Choroid plexus epithelial cell (primary cell): ENCODE measurements around the gene HPN.
"Not testable (repeated sequence)": the region's sequence is repeated elsewhere in the genome, so short reads cannot be mapped to it uniquely, and the experiment has no call there.

Experiments used
- DNase-seq: peaks from one replicate; pipeline ENCODE4 v3.0.0-alpha.2; 2010; ENCODE audit warnings: low read depth
- H3K4me3 ChIP-seq: 2 replicates; pipeline ENCODE4 v1.5.1; 2011; ENCODE audit warnings: low read depth, mild to moderate bottlenecking, control low read depth, low read length, moderate library complexity
- CTCF ChIP-seq: conservative IDR thresholded peaks from 2 replicates; pipeline ENCODE4 v1.5.1; 2011; ENCODE audit warnings: low read depth, mild to moderate bottlenecking, control low read depth, inconsistent platforms, low read length, moderate library complexity

Gene HPN

GRCh38 chr19:35048911-35049411 is 7.4 kb downstream of the HPN start:
- H3K4me3 ChIP-seq = no peak overlapping the region
- no peak for TF ChIP-seq CTCF
- no peak for DNase-seq

GRCh38 chr19:35049456-35049855 is 7.9 kb downstream of the HPN start:
- DNase-seq = no peak
- TF ChIP-seq CTCF = no peak

GRCh38 chr19:35050662-35051061 is 9.1 kb downstream of the HPN start:
- H3K4me3 ChIP-seq, DNase-seq: not testable (repeated sequence)

More at GRCh38 chr19:35049456-35049855, 7.9 kb downstream of the HPN start:
- no peak overlapping the region for H3K4me3 ChIP-seq

- not testable (repeated sequence) for DNase-seq, H3K4me3 ChIP-seq
Observed at GRCh38 chr19:35051268-35051667, 9.7 kb downstream of the HPN start.

- no peak for DNase-seq
- no peak for TF ChIP-seq CTCF
- H3K4me3 ChIP-seq = no peak overlapping the region
Observed at GRCh38 chr19:35051796-35052195, 10.3 kb downstream of the HPN start.

- DNase-seq = no peak
- H3K4me3 ChIP-seq = no peak overlapping the region
- no peak for TF ChIP-seq CTCF
Observed at GRCh38 chr19:35052599-35053190, 11.2 kb downstream of the HPN start.

- DNase-seq = no peak
- H3K4me3 ChIP-seq = no peak overlapping the region
- no peak for TF ChIP-seq CTCF
Observed at GRCh38 chr19:35053667-35054293, 12.3 kb downstream of the HPN start.

- no peak overlapping the region for H3K4me3 ChIP-seq
- no peak for TF ChIP-seq CTCF
- no peak for DNase-seq
Observed at GRCh38 chr19:35054626-35055025, 13.1 kb downstream of the HPN start.
